ENCODE measurements around the gene RNF214.
"Not testable (repeated sequence)": the region's sequence is repeated elsewhere in the genome, so short reads cannot be mapped to it uniquely, and the experiment has no call there.

Gene RNF214

GRCh38 chr11:117232092-117232878 lies at the start of gene RNF214:
RNF214 (plus strand) TSS chr11:117232671; CDS start chr11:117234273, 1,602 bp downstream.
- Histone ChIP-seq H3K9me3 (no peaks in the 10 kb centered on the region), H3K27me3 (no peaks in the 10 kb centered on the region), H3K4me1 (peaks cover 0 to 32% (median 26%) of the 10 kb centered on the region in 4 donors), H3K27ac (peak within 1 kb of the TSS; percentile 86 to 94), H3K36me3 (peaks cover 13 to 30% (median 27%) of the 10 kb centered on the region in 3 donors), H3K4me3 (peak within 1 kb of the TSS; percentile 66 to 83)
- peak; percentile 56 to 88 for DNase-seq
- intact Hi-C loops (cut with DNase I; ENCODE audit: low total_unique reads): loop anchor here (5.0 to 10.0 kb wide), 4 partner anchors 40 to 447 kb away; partner anchors contain the start of genes BACE1 and ZPR1
- TF ChIP-seq CTCF (IDR thresholded peaks at IDR 0.05): peak; percentile 83 to 97

- H3K27me3 ChIP-seq, H3K9me3 ChIP-seq, H3K4me3 ChIP-seq, DNase-seq, H3K27ac ChIP-seq: not testable (repeated sequence)
- peaks cover 8 to 63% (median 55%) of the 10 kb centered on the region in 3 donors for H3K36me3 ChIP-seq
- intact Hi-C loops (cut with DNase I; ENCODE audit: low total_unique reads): loop anchor here (5.0 kb wide), 1 partner anchor 44 kb away; no protein-coding TSS in a partner anchor
- H3K4me1 ChIP-seq: peaks cover 6 to 34% (median 26%) of the 10 kb centered on the region in 4 donors
These were observed 49.3 kb upstream of the RNF214 start for GRCh38 chr11:117183178-117183577.

DNA sequence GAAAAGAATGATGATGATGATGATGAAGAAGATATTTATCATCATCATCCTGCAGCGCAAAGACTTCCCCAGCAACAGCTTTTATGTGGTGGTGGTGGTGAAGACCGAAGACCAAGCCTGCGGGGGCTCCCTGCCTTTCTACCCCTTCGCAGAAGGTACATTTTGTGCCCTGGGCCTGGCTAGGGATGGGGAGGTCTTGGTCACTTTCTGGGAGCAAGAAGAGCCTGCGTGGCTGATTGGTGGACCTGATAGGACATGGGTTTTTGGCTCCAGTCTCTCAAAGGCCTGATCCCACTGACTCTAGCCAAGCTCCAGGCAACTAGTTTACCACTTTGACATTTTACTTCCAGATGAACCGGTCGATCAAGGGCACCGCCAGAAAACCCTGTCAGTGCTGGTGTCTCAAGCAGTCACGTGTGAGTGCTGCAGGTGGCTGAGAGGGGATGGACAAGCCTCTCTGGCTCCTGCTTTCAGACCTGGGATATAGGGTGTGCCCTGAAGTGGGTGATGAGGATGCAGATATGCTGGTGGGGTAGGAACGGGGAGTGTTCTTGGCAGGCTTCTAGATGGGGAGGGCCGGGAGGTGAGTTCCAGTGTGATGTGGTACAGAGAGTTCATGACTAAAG lies 48.6 kb upstream of the RNF214 start:
- intact Hi-C loops (cut with DNase I; ENCODE audit: low total_unique reads): loop anchor here (5.0 kb wide), 1 partner anchor 43 kb away; no protein-coding TSS in a partner anchor
- Histone ChIP-seq H3K9me3 (no peaks in the 10 kb centered on the region), H3K4me1 (peaks cover 6 to 32% (median 25%) of the 10 kb centered on the region in 4 donors), H3K4me3 (no peak overlapping the region), H3K27me3 (no peaks in the 10 kb centered on the region), H3K36me3 (peaks cover 14 to 70% (median 62%) of the 10 kb centered on the region in 3 donors), H3K27ac (no peak overlapping the region)
- no peak for DNase-seq
- TF ChIP-seq CTCF (IDR thresholded peaks at IDR 0.05): no peak

- no peaks in the 10 kb centered on the region for H3K9me3 ChIP-seq
- no peak for TF ChIP-seq CTCF (IDR thresholded peaks at IDR 0.05)
- no peaks in the 10 kb centered on the region for H3K27me3 ChIP-seq
- DNase-seq: peak in 1 of 2 donors; percentile 46
- peaks cover 26 to 90% (median 82%) of the 10 kb centered on the region in 3 donors for H3K36me3 ChIP-seq
- H3K27ac ChIP-seq: no peak overlapping the region
- H3K4me3 ChIP-seq: no peak overlapping the region
- peaks cover 3 to 19% (median 10%) of the 10 kb centered on the region in 4 donors for H3K4me1 ChIP-seq
- intact Hi-C loops (cut with DNase I; ENCODE audit: low total_unique reads): no loop called here
These were observed 46.6 kb upstream of the RNF214 start for GRCh38 chr11:117185736-117186430.

- H3K27ac ChIP-seq: no peak overlapping the region
- peaks cover 26 to 95% (median 87%) of the 10 kb centered on the region in 3 donors for H3K36me3 ChIP-seq
- no peak overlapping the region for H3K4me3 ChIP-seq
- intact Hi-C loops (cut with DNase I; ENCODE audit: low total_unique reads): no loop called here
- peak in 1 of 2 donors; percentile 60 for DNase-seq
- TF ChIP-seq CTCF (IDR thresholded peaks at IDR 0.05): no peak
- H3K9me3 ChIP-seq: no peaks in the 10 kb centered on the region
- H3K27me3 ChIP-seq: no peaks in the 10 kb centered on the region
- H3K4me1 ChIP-seq: peaks cover 0 to 14% (median 5%) of the 10 kb centered on the region in 4 donors
These were observed 46.1 kb upstream of the RNF214 start for GRCh38 chr11:117186431-117186761.

All from tibial artery (tissue), 4 donors.